K562 (cell line): ENCODE results near the gene UGT2B17. TPM values are rescaled to one million over a fixed set of nuclear protein-coding genes. Genes with fewer than 3 reads are reported as not detected.
"Not testable (repeated sequence)": the region's sequence is repeated elsewhere in the genome, so short reads cannot be mapped to it uniquely, and the experiment has no call there.

ENCODE experiments used
- ATAC-seq: fragments of 200-7000 bp; cut with Tn5 transposase; 3 replicates; pipeline ENCODE4 v1.9.1; 2020; ENCODE audit warnings: moderate library complexity
- BruUV-seq: library from RNA; stranded (reverse); fragments of 400-500 nt; replicated peaks from 2 replicates; lab custom pipeline; 2021; lab: Mats Ljungman, UMichigan
- CTCF ChIA-PET: fragments of 300-600 bp; formaldehyde crosslinking; extraction: SDS; loops from one replicate; lab custom pipeline; 2021; ENCODE audit warnings: low intra/inter-chr PET ratio; lab: Yijun Ruan, JAX
- POLR2A ChIA-PET: fragments of 300-600, 350-650 bp; sonication (Branson Sonifier 250); formaldehyde crosslinking; extraction: SDS; loops from one replicate; lab custom pipeline; 2021; ENCODE audit warnings: antibody characterized with exemption, inconsistent platforms; lab: Yijun Ruan, JAX
- DNase-seq, 4 experiments: peaks; one replicate each; pipeline versions ENCODE4 v3.0.0 to v3.0.0-alpha.2; 2011 to 2018; ENCODE audit warnings: low spot score in 3 of 4, mixed read lengths in 3 of 4; ENCODE audit errors: extremely low read depth in 1 of 4
- FAIRE-seq: peaks from 2 replicates; lab custom pipeline; 2011; peaks lifted over from hg19 to GRCh38; lab: Jason Lieb, UNC
- H2AFZ ChIP-seq: 2 replicates; pipeline ENCODE4 v1.6.0; 2011; ENCODE audit warnings: low read depth, low read length, control low read depth, inconsistent platforms
- H3K27ac ChIP-seq: fragments of 200-600 bp; 3 replicates; pipeline ENCODE4 v1.8.0; 2011; ENCODE audit warnings: low read depth, mild to moderate bottlenecking, control low read depth, inconsistent platforms, low read length, moderate library complexity, mixed read lengths; ENCODE audit errors: extremely low read depth
- H3K27me3 ChIP-seq, 2 experiments: fragments of 300-600 bp in 1 of 2; 2 replicates in 1 of 2; 3 replicates in 1 of 2; pipeline versions ENCODE4 v1.6.0 to v1.8.0; 2011; ENCODE audit warnings: inconsistent platforms in 2 of 2, low read length in 2 of 2, mild to moderate bottlenecking in 1 of 2, mixed read lengths in 1 of 2, moderate library complexity in 1 of 2; ENCODE audit not compliant: control insufficient read depth in 2 of 2, insufficient read depth in 2 of 2
- H3K36me3 ChIP-seq: fragments of 300-600 bp; 3 replicates; pipeline ENCODE4 v1.8.0; 2011; ENCODE audit warnings: mild to moderate bottlenecking, low read length, inconsistent platforms; ENCODE audit not compliant: control insufficient read depth, insufficient read depth
- H3K4me1 ChIP-seq, 2 experiments: fragments of 200-600 bp in 1 of 2; replicated peaks in 1 of 2; 2 replicates in 1 of 2; 3 replicates in 1 of 2; pipeline versions ENCODE4 v1.5.1 to v1.8.0; 2011; ENCODE audit warnings: inconsistent platforms in 2 of 2, low read length in 2 of 2, mild to moderate bottlenecking in 1 of 2, mixed read lengths in 1 of 2, moderate library complexity in 1 of 2; ENCODE audit not compliant: control insufficient read depth in 2 of 2, insufficient read depth in 2 of 2
- H3K4me2 ChIP-seq: 2 replicates; pipeline ENCODE4 v1.6.1; 2011; ENCODE audit warnings: low read length, control low read depth, inconsistent platforms, mixed read lengths; ENCODE audit not compliant: insufficient read depth
- H3K4me3 ChIP-seq: fragments of 200-600 bp; sonication (generic), shearing (Covaris generic); 2 replicates; pipeline ENCODE4 v1.5.1; 2016; ENCODE audit warnings: control low read depth, inconsistent platforms
- H3K79me2 ChIP-seq: fragments of 200-600 bp; 3 replicates; pipeline ENCODE4 v1.8.0; 2011; ENCODE audit warnings: low read length, inconsistent platforms; ENCODE audit not compliant: control insufficient read depth, insufficient read depth
- H3K9ac ChIP-seq, 2 experiments: 2 replicates each; pipeline versions ENCODE4 v1.6.0 to v1.6.1; 2011; ENCODE audit warnings: low read depth in 2 of 2, low read length in 2 of 2, control low read depth in 1 of 2, inconsistent platforms in 1 of 2, mild to moderate bottlenecking in 1 of 2, mixed read lengths in 1 of 2; ENCODE audit not compliant: insufficient read depth in 1 of 2
- H3K9me1 ChIP-seq: one replicate; pipeline ENCODE4 v1.6.0; 2011; ENCODE audit warnings: inconsistent platforms, mild to moderate bottlenecking, low read length, moderate library complexity; ENCODE audit not compliant: control insufficient read depth, insufficient read depth
- H3K9me3 ChIP-seq: replicated peaks from 2 replicates; pipeline ENCODE4 v1.5.1; 2011; ENCODE audit warnings: low read depth, low read length, inconsistent platforms; ENCODE audit not compliant: control insufficient read depth, insufficient read depth
- H4K20me1 ChIP-seq: replicated peaks from 2 replicates; pipeline ENCODE4 v1.6.1; 2011; ENCODE audit warnings: low read length, inconsistent platforms, mixed read lengths; ENCODE audit not compliant: control insufficient read depth, insufficient read depth
- WGBS: fragments of 100-300 bp; shearing (Covaris generic); methylation state at CpG from one replicate; pipeline ENCODE4 v1.1.6; 2016; ENCODE audit warnings: low coverage, mixed read lengths; ENCODE audit not compliant: insufficient coverage; ENCODE audit errors: missing lambda C conversion rate; 5-methylcytosine and 5-hydroxymethylcytosine counted together
- in situ Hi-C: fragments of 300-500 bp; cut with MboI; formaldehyde crosslinking; loops from 4 replicates; pipeline ENCODE4 v1.15.0; 2018; ENCODE audit warnings: inconsistent platforms, mixed read lengths
- intact Hi-C: fragments of 100-400 bp; cut with micrococcal nuclease; formaldehyde crosslinking; loops from 2 replicates; pipeline ENCODE4 v1.14.2; 2022
- polyA plus RNA-seq, 8 experiments: library from polyadenylated mRNA; depleted of rRNA in 4 of 8; stranded (reverse) in 5 of 8; unstranded in 3 of 8; fragments of >200 nt; fragmentation: Nextera tagmentation in 2 of 8; fragmentation: Illumina TruSeq in 1 of 8; extraction: Ambion mirVana in 2 of 8; extraction: Trizol in 1 of 8; gene quantifications; 2 replicates each; pipeline versions ENCODE4 v1.2.1 to v1.2.3, GENCODE V29; 2011 to 2014; ENCODE audit warnings: inconsistent platforms in 1 of 8, missing spikeins in 1 of 8
- total RNA-seq, 7 experiments: library from RNA; depleted of rRNA in 6 of 7; stranded (reverse); fragments of >200 nt in 6 of 7; fragmentation: Illumina TruSeq in 2 of 7; extraction: Trizol in 2 of 7; gene quantifications; 2 replicates each; pipeline versions ENCODE4 v1.2.1 to v1.2.3, GENCODE V29; 2011 to 2021; ENCODE audit warnings: low replicate concordance in 1 of 7

Gene UGT2B17
- total and polyA plus RNA-seq, 9 of the 15 experiments (the other 6 are each of a cell fraction or from before 2014, with no cell fraction given): 0.11 TPM; not detected in 8

DNA sequence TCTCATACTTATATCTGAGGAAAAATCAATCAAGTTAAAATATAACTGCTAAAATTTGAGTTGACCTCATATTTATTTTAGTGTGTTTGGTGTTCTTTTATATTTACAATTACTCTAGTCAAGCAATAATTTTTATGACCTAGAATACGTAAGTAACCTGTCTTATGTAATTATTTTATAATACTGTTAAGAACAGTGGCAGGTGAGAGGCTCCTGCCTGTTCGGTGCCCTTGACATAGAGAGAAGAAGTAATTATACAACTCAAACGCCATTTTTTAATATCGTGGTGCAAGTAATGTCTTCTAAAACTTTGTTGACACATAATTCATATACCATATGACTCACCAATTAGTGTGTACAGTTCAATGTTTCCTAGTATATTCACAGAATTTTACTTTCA lies 7.6 kb downstream of the UGT2B17 start:
- H4K20me1 ChIP-seq, ATAC-seq, BruUV-seq, DNase-seq, intact Hi-C loops, H3K4me2 ChIP-seq, H3K9me3 ChIP-seq, H3K79me2 ChIP-seq, H3K4me1 ChIP-seq, in situ Hi-C loops, POLR2A ChIA-PET, H3K4me3 ChIP-seq, H3K27ac ChIP-seq, H3K9me1 ChIP-seq, CTCF ChIA-PET, H3K9ac ChIP-seq, H2AFZ ChIP-seq, H3K27me3 ChIP-seq, H3K36me3 ChIP-seq, FAIRE-seq: not testable (repeated sequence)
- 3% methylated on average over 4 of the region's 4 CpGs for WGBS

- intact Hi-C loops, ATAC-seq, H3K9me3 ChIP-seq, in situ Hi-C loops, H3K9me1 ChIP-seq, FAIRE-seq, H3K4me2 ChIP-seq, H3K9ac ChIP-seq, CTCF ChIA-PET, BruUV-seq, DNase-seq, H3K27ac ChIP-seq, H4K20me1 ChIP-seq, H3K36me3 ChIP-seq, H2AFZ ChIP-seq, H3K27me3 ChIP-seq, H3K4me3 ChIP-seq, POLR2A ChIA-PET, H3K79me2 ChIP-seq, H3K4me1 ChIP-seq: not testable (repeated sequence)
- 0% methylated on average over 1 of the region's 1 CpG for WGBS
These were observed 9.8 kb downstream of the UGT2B17 start for GRCh38 chr4:68566364-68566763.

DNA sequence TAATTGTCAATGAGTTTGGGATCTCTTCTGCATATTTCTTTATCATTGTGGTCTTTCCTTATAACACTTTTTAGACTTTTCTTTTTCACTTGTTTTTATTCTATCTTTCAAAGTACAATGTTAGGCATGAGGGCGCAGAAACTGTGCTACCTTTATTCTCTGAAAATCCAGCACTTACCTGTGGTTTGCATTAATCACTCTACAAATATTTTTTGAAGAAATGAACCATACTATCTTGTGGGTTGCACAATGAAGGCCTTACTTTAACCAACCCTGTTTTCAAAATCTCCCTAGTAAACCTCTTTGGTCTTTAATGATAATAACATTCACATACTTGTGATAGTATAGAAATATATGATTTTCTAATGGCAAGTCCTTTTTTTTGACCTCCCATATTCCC lies 11.0 kb downstream of the UGT2B17 start:
- H3K79me2 ChIP-seq, H3K27me3 ChIP-seq, H3K36me3 ChIP-seq, H3K4me2 ChIP-seq, intact Hi-C loops, H3K27ac ChIP-seq, FAIRE-seq, ATAC-seq, BruUV-seq, in situ Hi-C loops, H3K4me3 ChIP-seq, H3K4me1 ChIP-seq, H4K20me1 ChIP-seq, POLR2A ChIA-PET, H3K9me1 ChIP-seq, CTCF ChIA-PET, H3K9ac ChIP-seq, H2AFZ ChIP-seq, DNase-seq, H3K9me3 ChIP-seq: not testable (repeated sequence)
- WGBS: 0% methylated on average over 1 of the region's 1 CpG

DNA sequence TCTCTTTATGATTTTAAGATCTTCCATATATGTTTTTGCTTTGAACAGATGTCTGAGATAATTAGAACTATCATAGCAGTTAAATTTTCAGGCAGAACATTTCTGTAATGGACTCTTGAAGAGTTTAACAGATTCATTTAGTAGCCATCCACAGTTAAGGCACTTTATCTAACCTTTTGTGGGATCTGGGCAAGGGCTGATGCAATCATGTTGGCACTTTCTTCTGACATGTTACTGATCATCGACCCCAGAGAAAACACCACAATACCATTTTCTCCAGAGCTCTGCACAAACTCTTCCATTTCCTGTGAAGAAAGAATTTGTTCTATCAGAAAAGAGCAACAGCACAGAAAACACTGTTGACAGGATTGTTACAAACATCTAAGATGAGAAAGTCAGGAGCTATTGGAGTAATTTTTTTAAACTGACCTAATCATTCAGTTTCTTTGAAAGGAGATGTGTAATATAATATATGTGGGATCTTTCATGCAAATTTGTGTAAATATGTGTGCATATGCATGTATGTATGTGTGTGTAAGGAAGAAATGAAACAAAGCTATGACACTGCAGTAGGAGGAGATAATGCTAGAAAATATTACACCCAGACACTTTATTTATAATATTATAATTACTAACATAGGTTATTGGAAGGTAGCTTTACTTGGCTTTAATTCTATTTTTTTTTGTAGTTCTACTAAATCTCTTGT lies 15.6 kb downstream of the UGT2B17 start:
- CTCF ChIA-PET, intact Hi-C loops, BruUV-seq, H2AFZ ChIP-seq, H3K4me3 ChIP-seq, ATAC-seq, POLR2A ChIA-PET, H3K4me2 ChIP-seq, FAIRE-seq, H3K9ac ChIP-seq, H4K20me1 ChIP-seq, in situ Hi-C loops, H3K27ac ChIP-seq, H3K36me3 ChIP-seq, H3K9me3 ChIP-seq, DNase-seq, H3K79me2 ChIP-seq, H3K9me1 ChIP-seq, H3K4me1 ChIP-seq, H3K27me3 ChIP-seq: not testable (repeated sequence)
- WGBS: no CpG with 5 or more reads among the region's 1 CpG
